Measurements from ENCODE around the gene PADI6.
"Not testable (repeated sequence)": the region's sequence is repeated elsewhere in the genome, so short reads cannot be mapped to it uniquely, and the experiment has no call there.

PADI6 gene

GRCh38 chr1:17405898-17406759 is 34.1 kb downstream of the PADI6 start:
- DNase-seq: peak; percentile 86

- not testable (repeated sequence) for DNase-seq
These were observed 34.9 kb downstream of the PADI6 start for GRCh38 chr1:17406760-17407475.

GRCh38 chr1:17407786-17408514 is 36.0 kb downstream of the PADI6 start:
- not testable (repeated sequence) for DNase-seq

GRCh38 chr1:17409391-17409811 is 37.4 kb downstream of the PADI6 start:
- no peak for DNase-seq

GRCh38 chr1:17412093-17412870 is 40.3 kb downstream of the PADI6 start:
- no peak for DNase-seq

GRCh38 chr1:17414022-17414421 is 42.0 kb downstream of the PADI6 start:
- no peak for DNase-seq

- no peak for DNase-seq
These were observed 44.4 kb downstream of the PADI6 start for GRCh38 chr1:17416389-17416788.

GRCh38 chr1:17419626-17420328 is 47.8 kb downstream of the PADI6 start:
- peak; percentile 81 for DNase-seq

- no peak for DNase-seq
These were observed 48.5 kb downstream of the PADI6 start for GRCh38 chr1:17420391-17420918.

- no peak for DNase-seq
These were observed 50.5 kb downstream of the PADI6 start for GRCh38 chr1:17422461-17422860.

- DNase-seq: no peak
These were observed 51.8 kb downstream of the PADI6 start for GRCh38 chr1:17423781-17424245.

- DNase-seq: no peak
These were observed 54.0 kb downstream of the PADI6 start for GRCh38 chr1:17425806-17426600.

GRCh38 chr1:17427696-17428660 is 56.0 kb downstream of the PADI6 start:
- DNase-seq: no peak

- DNase-seq: no peak
These were observed 57.2 kb downstream of the PADI6 start for GRCh38 chr1:17429183-17429582.

- no peak for DNase-seq
These were observed 60.4 kb downstream of the PADI6 start for GRCh38 chr1:17432412-17432811.

GRCh38 chr1:17433261-17433660 is 61.3 kb downstream of the PADI6 start:
- no peak for DNase-seq

- no peak for DNase-seq
These were observed 62.0 kb downstream of the PADI6 start for GRCh38 chr1:17434016-17434415.

- no peak for DNase-seq
These were observed 62.6 kb downstream of the PADI6 start for GRCh38 chr1:17434601-17435000.

All from eye (tissue), 1 donor.